SK-N-SH (cell line): ENCODE measurements around the gene FYB1.

Source experiments
- CTCF ChIP-seq: fragments of 200-600 bp; sonication (generic); IDR thresholded peaks from 2 replicates; pipeline ENCODE4 v1.6.1; 2017; ENCODE audit warnings: antibody characterized with exemption, mild to moderate bottlenecking, moderate library complexity
- MAX ChIP-seq: IDR thresholded peaks from 2 replicates; pipeline ENCODE4 v1.4.0; 2012; ENCODE audit warnings: low read depth
- RCOR1 ChIP-seq: fragments of 150-350 bp; IDR thresholded peaks from 2 replicates; pipeline ENCODE4 v1.6.1; 2017; ENCODE audit warnings: antibody characterized with exemption, low read length
- USF2 ChIP-seq: fragments of 150-350 bp; IDR thresholded peaks from 2 replicates; pipeline ENCODE4 v1.6.1; 2017; ENCODE audit warnings: antibody characterized with exemption, low read length, low read depth, borderline replicate concordance
- YY1 ChIP-seq: IDR thresholded peaks from 2 replicates; pipeline ENCODE4 v1.4.0; 2012; ENCODE audit warnings: low read depth, mild to moderate bottlenecking

GRCh38 chr5:39160576-39161213 lies 58.7 kb downstream of the FYB1 start:
- TF ChIP-seq CTCF (no peak), RCOR1 (no peak), YY1 (no peak), USF2 (no peak), MAX (no peak)
